Activated naive CD4-positive, alpha-beta T cell treated with anti-CD3 and anti-CD28 coated beads, Interleukin-2, amount 50 U/mL, for 16 hours (primary cell): ENCODE data around the gene CD180.

Experiments used
- DNase-seq: peaks from one replicate; pipeline ENCODE4 v3.0.0-alpha.2; 2020

CD180 gene

DNA sequence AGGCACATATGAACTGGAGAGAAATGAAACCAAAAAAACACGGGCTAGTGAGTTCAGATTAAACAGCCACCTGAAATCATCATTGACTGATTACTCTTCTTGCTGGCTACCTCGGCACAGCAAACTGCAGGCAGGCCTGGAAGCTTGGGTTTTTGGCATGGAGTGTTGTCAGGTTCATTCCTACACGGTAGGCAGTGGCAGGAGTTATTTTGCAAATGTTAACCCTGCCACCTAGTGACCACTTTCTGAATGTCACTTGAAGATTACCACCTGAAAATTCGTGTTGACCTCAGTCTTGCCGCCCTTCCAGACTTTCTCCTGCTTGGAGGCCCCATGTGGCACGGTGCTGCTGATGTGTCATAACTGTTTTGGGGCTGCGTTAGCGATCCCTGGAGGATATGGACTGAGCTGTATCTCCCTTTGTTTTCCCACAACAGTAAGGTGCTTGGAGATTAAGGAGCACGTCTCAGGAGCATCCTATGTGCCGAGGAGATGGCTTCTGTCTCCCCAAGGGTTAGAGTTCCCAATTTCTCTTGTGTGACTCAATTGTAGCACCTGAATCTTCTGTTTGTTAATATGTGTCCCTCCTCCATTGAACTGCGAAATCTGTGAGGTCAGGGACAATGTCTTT is 12.7 kb upstream of the CD180 start:
- peak; percentile 33 for DNase-seq

DNA sequence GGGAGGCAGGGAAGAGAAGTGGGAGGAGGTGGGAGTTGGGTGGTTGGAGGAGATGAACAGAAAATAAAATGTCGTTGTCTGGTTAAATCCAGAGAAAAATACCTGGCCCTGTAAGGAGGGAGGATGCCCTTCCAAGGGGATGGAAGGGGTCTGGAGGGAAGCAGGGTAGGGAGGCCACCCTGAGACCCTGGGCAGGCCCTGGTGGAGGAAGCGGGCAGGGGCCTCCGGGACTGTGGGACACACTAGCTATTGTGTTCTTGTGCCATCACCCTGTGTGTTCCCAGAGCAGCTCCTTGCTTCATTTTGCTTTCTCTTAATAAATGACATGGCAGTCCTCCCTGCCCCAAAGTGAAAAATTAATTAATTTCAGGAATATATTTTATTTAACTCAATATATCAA is 11.8 kb upstream of the CD180 start:
- no peak for DNase-seq

DNA sequence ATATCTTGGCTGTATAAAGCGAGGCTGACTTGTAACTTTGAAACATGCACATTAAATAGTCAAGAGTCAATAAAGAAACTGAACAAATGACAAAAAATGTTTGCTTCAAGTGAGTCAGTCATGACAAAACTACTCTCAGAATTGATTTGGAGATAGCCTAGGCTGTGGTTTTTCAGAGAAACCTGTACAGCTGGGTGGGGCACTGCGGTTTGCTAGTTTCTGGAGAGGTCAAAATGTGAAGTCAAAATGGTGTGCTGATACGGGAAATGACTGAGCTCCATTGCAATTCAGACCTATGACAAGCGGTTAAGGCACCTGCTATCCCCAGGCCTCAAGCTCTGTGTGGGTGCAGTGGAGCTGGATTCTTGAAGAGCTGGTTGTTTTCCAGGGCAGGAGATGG is 10.3 kb upstream of the CD180 start:
- DNase-seq = peak; percentile 85

DNA sequence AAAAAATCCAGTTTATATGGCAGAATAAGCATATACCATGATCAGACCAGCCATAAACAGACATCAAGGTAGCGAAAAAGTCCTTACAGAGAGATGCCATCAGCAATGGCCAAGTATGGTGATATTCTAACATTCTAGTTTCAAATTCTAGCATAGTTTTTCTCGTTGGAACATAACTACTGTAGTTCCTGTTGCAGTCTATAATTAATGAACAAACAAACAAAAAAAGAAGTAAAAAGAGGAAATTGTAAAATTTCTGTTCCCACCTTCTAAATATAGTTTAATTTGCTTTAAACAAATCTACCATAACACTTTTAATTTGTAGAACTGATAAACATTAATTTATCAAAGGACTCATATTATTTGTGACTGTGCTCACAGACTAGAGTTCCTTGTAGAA is 9.9 kb upstream of the CD180 start:
- DNase-seq = no peak

DNA sequence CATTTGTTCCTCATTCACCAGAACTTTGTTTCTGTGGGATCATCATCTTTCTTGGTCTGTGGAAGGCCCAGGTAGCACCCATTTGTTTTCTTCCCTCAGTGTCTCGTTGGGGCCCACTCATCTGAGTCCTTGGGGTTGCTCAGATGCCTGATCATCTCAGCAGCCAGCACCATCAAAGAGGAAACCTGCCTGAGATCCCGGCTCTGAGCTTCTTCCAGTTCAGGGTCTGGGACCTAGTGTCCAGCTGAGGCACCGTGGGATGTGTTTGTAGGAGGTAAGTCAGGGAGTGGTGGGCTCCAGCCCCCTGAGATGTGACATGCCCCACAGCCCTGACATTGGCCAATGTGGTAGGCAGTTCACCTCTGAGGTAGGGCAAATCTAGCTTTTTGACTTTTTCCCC is 9.4 kb upstream of the CD180 start:
- DNase-seq = no peak

DNA sequence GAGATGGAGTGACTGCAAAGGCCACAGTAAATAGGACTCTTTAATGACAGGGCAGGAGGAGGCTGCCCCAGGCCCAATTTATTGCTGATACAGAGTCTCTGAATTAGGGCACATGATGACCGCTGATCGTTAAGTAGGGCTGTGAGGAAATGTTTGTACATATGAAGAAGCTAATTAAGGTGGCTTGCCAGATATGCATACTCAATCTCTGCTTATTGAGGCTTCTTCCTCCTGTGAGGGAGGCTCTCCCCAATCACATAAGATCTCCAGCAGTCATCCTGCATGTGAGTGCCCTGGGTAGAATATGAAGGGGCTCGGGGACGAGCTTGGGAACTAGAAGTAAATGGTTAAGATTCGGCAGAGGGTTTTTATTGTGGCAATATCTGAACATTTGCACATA is 8.2 kb upstream of the CD180 start:
- DNase-seq = no peak

DNA sequence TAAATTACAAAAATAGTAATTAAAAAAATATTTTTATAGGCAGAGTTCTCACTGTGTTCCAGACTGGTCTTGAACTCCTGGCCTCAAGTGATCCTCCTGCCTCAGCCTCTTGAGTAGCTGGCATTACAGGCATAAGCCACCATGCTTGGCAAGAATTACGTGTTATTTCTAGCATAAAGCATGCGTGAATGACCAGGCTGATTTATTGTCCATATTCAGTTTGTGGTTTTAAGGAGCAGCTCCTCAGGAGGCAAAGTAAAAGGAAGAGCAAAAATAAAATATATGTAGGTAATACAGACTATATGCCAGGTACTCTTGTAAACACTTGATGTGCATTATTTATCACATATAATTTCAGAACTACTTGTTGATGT is 7.1 kb upstream of the CD180 start:
- no peak for DNase-seq

DNA sequence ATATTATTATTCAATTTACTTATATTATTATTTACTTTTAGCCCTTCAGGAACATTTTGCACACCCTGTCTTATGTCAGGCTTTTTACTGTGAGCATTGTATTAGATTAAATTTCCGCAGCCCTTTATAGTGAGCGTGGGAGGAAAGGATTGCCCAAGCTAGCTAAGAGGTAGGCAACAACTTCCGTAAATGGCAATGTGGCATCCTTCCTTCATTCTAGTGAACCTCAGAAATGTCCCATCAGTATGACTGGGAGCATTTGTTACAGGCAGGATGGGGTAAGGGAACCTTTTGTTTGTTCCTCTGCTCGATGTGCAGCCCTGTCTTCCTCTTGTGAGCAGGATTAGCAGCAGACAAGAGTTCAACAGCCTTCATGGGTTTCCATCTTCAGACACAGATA is 6.2 kb upstream of the CD180 start:
- no peak for DNase-seq

DNA sequence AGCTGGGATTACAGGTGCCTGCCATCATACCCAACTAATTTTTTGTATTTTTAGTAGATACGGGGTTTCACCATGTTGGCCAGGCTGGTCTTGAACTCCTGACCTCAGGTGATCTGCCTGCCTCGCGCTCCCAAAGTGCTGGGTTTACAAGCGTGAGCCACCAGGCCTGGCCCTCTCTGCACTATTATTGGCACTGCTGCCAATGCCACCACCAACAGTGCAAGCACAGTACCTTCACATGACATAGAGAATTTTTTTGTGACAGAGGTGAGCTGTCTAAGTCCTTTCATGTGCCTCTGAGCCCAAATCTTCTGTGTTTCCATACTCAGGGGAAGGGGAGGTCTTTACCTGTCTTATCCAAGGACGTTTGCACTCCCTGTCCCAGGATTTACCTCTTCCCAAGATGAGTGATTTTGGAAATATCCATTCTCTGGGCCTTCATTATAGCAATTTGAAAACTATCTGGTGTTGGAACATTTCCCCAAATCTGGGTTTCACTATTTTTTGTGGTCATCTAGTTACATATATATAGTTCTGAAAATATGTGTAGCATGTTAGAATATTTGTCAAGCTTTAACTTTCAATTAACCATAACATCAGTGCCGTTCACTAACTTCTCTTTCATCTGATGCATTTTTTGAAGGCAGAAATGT is 5.4 kb upstream of the CD180 start:
- no peak for DNase-seq

DNA sequence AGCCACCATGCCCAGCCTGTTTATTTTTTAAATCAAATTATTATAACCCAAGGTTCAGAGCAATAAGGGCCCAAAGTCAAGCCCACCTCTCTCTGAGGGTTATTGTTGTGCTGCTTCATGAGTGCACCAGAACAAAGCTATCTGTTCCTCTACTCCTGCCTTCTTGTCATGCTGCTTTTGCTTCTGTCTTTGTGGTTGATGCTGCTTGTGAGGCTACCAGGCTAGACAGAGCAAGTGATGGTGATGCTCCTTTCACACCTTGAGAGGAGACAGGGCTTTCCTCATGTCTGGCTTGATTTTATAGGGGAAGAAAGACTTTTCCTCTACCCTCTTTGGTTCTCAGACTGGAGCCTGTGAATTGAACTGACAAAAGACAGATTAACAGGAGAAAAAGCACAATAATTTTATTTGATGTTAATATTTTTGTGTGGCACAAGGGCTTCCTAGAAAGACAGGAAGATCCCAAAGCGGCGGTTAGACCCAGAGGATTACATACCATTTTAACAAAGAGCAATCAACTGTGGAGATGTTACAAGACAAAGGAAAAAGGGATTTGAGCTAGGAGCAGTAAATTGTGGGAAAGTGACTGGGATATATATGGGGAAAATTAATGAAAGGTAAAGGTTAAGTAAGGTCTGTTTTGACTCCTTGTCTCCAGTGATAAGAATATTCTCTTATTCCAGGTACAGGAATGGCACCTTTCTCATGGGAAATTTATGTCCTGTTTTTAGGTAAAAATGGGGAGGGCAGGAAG is 4.4 kb upstream of the CD180 start:
- no peak for DNase-seq

DNA sequence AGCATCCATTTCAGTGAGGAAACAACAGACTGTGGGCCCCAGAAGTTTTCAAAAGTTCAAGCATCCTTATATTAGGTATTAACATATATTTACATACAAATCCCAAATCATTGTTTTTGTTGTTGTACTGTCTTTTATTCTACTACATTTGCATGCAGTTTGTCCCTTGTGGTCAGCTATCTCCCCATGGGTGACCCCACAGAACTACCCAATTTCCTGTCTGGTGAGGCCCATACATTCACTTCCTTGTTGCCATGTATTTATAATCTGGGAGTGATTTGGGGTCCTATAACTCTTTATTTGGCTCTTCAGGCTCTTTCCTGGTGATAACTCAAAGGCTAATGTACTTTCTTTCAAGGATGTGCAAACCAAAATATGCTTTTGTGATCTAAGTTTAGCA is 3.3 kb upstream of the CD180 start:
- no peak for DNase-seq

DNA sequence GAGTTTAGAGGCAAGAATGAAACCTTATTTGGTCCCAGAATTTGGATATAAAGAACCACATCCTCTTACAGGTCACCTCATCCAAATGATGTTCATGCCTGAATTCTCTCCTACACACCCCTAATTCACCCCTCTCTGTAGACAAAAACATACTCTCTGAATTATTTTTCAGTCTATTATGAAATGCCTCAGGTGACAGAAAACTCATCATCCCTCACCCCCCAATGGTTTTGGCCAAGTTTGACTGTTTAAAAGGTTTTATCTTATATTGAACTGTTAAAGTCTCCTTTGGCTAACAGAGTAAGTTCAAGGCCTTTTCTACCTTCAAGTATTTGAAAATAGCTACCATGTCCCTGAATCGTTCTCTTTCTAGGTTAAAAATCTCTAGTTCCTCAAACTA is 2.3 kb upstream of the CD180 start:
- no peak for DNase-seq

DNA sequence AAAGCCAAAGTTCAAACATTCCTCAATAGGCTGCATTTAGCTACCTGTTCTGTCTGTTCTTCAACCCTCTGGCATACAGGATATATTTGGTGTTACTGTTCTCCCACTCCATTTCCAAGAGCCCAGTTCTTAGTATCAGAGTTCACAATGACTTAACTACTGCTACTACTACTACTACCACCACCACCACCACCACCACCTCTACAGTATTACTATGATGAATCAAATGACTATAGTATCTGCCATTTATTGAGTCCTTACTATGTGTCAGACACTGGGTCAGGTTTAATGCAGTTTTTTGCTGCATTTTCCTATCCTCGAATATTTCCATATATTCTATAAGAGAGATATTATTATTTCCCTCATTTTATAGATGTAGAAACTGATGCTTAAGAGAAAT is 937 bp upstream of the CD180 start:
- DNase-seq = no peak

DNA sequence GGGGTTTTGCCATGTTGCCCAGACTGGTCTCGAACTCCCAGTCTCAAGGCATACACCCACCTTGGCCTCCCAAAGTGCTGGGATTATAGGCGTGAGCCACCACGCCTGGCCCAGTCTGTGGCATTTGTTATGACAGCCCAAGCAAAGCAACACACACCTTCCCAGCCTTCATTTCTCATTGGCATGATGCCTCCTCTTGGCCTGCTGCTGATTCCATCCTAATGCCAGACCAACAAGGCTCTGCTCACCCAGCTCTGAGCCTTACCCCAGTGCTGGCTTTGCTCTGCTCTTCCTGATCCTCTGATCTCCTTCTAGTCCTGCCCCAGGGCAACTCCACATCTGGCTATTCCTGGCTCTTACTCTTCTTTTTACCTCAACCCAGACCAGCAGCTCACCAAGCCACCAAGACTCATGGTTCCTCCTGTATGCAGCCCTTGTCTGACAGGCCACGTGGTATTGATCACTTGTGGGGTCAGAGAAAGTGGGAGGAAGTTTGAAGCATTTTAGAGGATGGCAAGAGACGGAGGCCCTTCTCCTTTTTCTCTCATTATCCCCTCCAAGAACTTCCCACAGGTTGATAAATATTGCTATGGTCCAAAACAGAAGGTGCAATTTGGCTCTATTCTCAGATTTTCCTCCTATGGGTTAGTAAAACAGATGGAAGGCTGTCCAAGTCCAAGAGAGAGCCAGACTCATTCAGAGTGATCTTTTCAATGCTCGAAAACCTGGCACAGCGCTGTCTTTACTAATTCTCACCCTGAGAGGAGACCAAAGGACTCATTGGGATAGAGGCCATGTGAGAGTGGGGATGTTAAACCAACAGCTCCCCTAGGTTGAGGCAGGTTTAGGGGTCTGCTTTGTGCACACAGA is 958 bp downstream of the CD180 start:
- DNase-seq = no peak

DNA sequence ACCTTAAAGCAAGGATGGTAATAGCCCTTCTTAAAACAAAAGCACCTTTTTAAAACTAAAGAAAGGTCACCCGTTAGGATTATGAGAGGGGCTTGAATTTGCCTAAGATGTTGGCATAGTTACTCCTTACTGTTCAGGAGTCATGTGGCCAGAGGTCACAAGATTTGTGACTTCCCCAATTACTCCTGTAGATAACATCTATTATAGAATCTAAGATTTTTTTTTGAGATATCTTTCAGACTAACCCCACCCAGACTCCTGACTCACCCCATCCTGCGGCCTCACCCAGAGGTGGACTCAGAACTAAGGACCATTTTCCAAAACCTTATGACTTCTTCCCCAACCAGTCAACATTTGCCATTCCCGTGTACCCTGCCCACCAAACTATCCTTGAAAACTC is 2.4 kb downstream of the CD180 start:
- DNase-seq = no peak

DNA sequence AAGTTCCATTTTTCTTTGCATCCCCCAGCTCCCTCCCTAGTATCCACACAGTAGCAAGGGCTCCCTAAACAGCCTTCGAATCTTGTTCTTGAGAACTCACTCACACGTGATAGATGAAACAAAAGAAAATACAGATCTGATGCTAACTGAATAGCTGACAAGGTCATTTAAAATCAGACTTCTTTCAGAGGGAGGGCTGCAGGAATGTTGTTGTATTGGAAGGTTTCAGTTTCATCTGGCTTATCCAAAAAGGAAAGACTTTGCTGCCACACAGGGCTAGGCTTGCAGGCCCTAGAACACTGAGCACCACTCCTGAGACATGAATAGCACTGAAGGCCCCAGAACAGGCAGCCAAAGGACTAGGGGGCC is 3.2 kb downstream of the CD180 start:
- no peak for DNase-seq

DNA sequence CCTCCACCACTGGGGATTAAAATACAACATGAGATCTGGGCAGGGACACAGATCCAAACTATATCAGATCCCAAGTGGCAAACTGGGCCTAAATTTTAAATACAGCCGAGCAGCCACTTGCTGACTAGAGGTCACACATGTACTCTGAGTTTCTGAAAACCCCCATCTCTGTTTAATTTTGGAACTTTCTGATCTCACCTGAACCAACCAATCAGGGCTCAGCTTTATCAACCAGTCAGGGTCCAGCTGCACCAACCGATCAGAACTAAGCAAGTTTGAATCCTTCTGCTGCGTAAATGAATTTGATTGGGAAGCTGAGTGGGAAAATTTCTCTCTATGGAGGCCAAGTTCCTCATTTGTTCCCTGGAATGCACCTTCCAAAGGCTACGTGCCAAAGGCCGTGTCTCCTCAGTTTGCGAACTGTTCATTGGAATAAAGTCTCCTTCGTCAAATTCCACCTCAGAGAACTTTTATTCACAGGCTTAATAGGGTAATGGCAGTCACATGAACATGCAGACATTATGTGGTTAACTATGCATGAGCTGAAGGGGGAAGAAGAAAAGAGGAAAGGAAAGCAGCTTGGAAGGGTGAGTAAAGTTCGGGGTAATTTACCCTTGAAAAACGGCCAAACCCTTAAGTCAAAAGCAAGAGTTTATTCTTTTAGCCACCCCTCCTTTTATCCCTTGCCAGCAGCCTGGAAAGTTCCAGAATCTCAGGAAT is 3.7 kb downstream of the CD180 start:
- no peak for DNase-seq

DNA sequence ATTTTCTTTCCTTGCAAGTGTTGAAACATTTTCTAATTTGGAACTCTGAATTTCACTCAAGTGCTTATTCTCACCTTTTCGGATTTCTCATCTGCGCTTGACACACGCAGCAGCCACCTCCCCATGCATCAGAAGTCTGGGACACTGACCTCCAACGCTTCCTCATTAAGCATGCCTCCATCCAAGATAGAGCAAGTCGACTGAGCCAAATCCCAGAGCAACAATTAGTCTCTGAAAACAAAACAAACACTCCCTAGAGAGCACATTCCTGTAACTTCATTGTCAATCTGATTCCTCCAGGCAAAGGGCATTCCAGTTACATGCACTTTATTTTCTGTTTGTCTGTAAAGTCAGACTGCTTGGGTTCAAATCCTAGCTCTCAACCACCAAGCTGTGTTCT is 5.7 kb downstream of the CD180 start:
- DNase-seq = no peak

DNA sequence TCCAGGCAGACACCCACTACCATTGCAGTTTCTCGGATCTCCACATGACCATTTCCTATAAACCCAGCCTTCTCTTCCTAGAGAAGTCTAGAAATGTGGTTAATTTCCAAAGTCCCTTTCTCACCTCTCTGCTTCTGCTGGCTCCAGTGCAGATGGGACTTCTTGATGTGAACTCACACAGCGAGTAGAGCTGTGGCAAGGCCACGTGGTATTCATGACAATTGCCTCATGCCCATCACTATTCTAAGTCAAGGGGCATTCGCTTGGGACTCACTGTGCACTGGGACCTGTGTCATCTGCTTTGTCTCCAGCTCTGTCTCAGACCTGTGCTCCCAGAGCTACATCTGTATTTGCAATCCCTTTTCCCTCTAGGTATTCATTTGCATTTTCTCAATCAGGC is 6.2 kb downstream of the CD180 start:
- no peak for DNase-seq

DNA sequence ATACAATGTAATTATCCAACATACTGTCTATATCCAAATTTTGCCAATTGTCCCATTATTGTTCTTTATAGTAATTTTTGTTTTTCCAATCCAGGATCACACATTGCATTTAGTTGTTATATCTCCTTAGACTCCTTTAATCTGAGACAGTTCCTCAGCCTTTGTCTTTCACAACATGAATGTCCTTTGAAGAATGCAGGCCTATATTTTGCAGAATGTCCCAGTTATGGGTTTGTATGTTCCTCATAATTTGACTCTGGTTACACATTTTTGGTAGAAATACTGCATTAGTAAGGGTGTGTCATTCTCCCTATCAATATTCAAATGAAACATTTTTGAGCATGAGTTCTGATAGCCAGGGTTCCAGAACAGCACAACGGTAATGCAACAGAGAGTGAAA is 6.7 kb downstream of the CD180 start:
- no peak for DNase-seq

DNA sequence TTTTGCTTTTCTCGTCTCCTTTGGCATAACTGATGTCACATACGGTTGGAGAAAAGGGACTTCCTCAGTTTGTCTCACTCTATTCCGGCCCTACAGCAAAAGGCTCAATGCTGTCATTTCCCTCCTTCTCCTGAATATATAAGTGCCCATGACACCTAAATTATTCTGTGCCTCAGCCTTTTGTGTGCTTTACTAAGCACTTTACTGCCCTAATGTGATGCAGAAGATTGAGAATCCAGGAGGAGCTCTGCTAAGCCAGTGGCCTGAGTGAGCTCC is 7.6 kb downstream of the CD180 start:
- no peak for DNase-seq

DNA sequence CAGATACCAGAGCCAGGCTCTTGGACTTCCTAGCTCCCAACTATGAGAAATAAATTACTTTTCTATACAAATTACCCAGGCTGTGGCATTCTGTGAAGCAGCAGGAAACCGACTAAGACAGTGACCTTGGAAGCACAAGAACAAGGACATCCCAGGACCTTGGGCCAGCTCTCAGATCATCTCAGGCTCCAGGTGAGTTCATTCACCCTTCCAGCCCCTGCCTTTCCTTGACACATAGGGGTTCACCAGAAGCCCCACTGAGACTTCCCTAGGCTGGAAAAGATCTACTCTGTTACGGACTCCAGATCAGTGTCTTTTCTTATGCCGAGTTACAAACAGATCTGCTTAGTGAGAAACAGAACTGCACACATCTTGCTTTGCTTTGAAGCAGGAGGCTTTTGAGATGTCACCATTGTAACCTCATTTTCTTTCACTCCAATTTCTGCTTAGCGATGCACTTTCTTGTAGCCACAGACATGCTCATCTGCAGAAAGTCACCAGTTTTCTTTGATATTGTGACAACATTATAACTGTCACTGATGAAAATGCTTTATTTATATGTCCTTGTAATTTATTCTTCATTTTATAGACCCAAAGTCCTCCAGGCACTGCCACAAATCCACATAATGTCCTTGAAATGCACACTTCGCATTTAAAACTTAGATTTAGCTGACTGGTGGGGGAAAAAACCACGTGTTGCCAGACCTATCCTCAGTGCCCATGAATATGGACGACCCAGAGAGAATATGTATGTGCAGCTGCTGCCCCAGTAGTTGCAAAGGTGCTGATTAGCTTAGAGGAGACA is 8.1 kb downstream of the CD180 start:
- no peak for DNase-seq
